Measurements from ENCODE around the gene TBXAS1. TPM values are rescaled to one million over a fixed set of nuclear protein-coding genes. Genes with fewer than 3 reads are reported as not detected.

The TBXAS1 gene
- total RNA-seq, 1 donor = not detected

GRCh38 chr7:139966949-139967348 lies 137.9 kb downstream of the TBXAS1 start:
- no peak for TF ChIP-seq CTCF (IDR thresholded peaks at IDR 0.05; ENCODE audit: insufficient read depth, low read depth, low read length)
- no peak overlapping the region for H3K4me3 ChIP-seq (ENCODE audit: low read depth, low read length)
- DNase-seq (ENCODE audit: low read depth) = no peak

- no peak for DNase-seq (ENCODE audit: low read depth)
- H3K4me3 ChIP-seq (ENCODE audit: low read depth, low read length) = no peak overlapping the region
- TF ChIP-seq CTCF (IDR thresholded peaks at IDR 0.05; ENCODE audit: insufficient read depth, low read depth, low read length) = no peak
Measured at GRCh38 chr7:139968931-139969330, 139.9 kb downstream of the TBXAS1 start.

- H3K4me3 ChIP-seq (ENCODE audit: low read depth, low read length) = no peak overlapping the region
- no peak for TF ChIP-seq CTCF (IDR thresholded peaks at IDR 0.05; ENCODE audit: insufficient read depth, low read depth, low read length)
- no peak for DNase-seq (ENCODE audit: low read depth)
Measured at GRCh38 chr7:139972029-139972428, 143.0 kb downstream of the TBXAS1 start.

GRCh38 chr7:139973101-139974050 lies 144.3 kb downstream of the TBXAS1 start:
- H3K4me3 ChIP-seq (ENCODE audit: low read depth, low read length) = no peak overlapping the region
- no peak for DNase-seq (ENCODE audit: low read depth)
- TF ChIP-seq CTCF (IDR thresholded peaks at IDR 0.05; ENCODE audit: insufficient read depth, low read depth, low read length) = no peak

- TF ChIP-seq CTCF (IDR thresholded peaks at IDR 0.05; ENCODE audit: insufficient read depth, low read depth, low read length) = no peak
- no peak overlapping the region for H3K4me3 ChIP-seq (ENCODE audit: low read depth, low read length)
- DNase-seq (ENCODE audit: low read depth) = no peak
Measured at GRCh38 chr7:139974179-139974811, 145.2 kb downstream of the TBXAS1 start.

GRCh38 chr7:139976055-139976837 lies 147.2 kb downstream of the TBXAS1 start:
- DNase-seq (ENCODE audit: low read depth) = no peak
- no peak overlapping the region for H3K4me3 ChIP-seq (ENCODE audit: low read depth, low read length)
- no peak for TF ChIP-seq CTCF (IDR thresholded peaks at IDR 0.05; ENCODE audit: insufficient read depth, low read depth, low read length)

All from fibroblast of villous mesenchyme (primary cell).